PFSK-1 (cell line): ENCODE data around the gene NKPD1.

Source experiments
- FOXP2 ChIP-seq: optimal IDR thresholded peaks from 2 replicates; pipeline ENCODE3; 2011; ENCODE audit warnings: borderline replicate concordance, control low read depth, inconsistent platforms; ENCODE audit not compliant: insufficient read depth; ENCODE audit errors: extremely low read length, extremely low read depth
- POLR2AphosphoS5 ChIP-seq: IDR thresholded peaks from 2 replicates; pipeline ENCODE4 v1.6.1; 2012; ENCODE audit warnings: low read depth, mild to moderate bottlenecking, control low read depth, low read length, moderate library complexity
- SIN3A ChIP-seq: IDR thresholded peaks from 2 replicates; pipeline ENCODE4 v1.6.1; 2012; ENCODE audit warnings: mild to moderate bottlenecking, low read length, moderate library complexity, borderline replicate concordance; ENCODE audit not compliant: insufficient read depth
- TAF1 ChIP-seq: IDR thresholded peaks from 2 replicates; pipeline ENCODE4 v1.6.1; 2012; ENCODE audit warnings: low read length, control low read depth, borderline replicate concordance; ENCODE audit not compliant: insufficient read depth
- TF ChIP-seq, protein P1 (sequence below), 2 experiments: IDR thresholded peaks; 2 replicates each; pipeline versions ENCODE4 v1.6.1 to v1.8.0; 2011 to 2012; ENCODE audit warnings: low read depth in 2 of 2, low read length in 2 of 2, control low read depth in 1 of 2, inconsistent platforms in 1 of 2, mild to moderate bottlenecking in 1 of 2, moderate library complexity in 1 of 2; ENCODE audit not compliant: insufficient read depth in 1 of 2

The NKPD1 gene

DNA sequence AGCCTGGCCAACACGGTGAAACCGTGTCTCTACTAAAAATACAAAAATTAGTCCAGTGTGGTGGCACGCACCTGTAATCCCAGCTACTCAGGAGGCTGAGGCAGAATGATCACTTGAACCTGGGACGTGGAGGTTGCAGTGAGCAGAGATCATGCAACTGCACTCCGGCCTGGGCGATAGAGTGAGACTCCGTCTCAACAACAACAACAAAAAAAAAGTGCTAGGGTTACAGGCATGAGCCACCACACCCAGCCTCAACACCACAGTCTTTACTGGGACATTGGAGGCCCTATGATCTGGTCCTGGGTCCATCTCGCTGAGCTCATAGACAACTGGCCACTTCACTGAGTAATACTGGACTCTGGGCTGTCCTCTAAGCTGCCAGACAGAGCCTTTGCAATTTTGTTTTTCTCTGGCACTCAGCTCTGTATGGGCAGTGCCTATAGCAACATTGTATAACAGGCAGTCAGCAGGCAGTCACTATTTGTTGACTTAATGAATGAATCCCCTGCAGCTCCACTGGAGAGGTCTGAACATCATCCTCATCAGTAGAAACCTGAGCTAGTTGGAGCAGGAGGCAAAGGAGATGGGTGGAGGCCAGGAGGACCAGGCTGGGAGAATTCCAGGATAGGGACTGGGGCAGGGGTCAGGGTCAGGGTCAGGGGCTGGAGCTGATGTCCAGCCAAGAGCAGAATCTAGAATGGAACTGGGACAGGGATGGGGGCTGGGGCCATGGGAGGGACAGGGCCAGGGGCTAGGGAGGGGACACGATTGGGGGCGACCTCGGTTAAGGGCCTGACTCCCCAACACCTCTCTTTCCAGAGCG lies 25.9 kb upstream of the NKPD1 start:
- TF ChIP-seq, protein P1, sequence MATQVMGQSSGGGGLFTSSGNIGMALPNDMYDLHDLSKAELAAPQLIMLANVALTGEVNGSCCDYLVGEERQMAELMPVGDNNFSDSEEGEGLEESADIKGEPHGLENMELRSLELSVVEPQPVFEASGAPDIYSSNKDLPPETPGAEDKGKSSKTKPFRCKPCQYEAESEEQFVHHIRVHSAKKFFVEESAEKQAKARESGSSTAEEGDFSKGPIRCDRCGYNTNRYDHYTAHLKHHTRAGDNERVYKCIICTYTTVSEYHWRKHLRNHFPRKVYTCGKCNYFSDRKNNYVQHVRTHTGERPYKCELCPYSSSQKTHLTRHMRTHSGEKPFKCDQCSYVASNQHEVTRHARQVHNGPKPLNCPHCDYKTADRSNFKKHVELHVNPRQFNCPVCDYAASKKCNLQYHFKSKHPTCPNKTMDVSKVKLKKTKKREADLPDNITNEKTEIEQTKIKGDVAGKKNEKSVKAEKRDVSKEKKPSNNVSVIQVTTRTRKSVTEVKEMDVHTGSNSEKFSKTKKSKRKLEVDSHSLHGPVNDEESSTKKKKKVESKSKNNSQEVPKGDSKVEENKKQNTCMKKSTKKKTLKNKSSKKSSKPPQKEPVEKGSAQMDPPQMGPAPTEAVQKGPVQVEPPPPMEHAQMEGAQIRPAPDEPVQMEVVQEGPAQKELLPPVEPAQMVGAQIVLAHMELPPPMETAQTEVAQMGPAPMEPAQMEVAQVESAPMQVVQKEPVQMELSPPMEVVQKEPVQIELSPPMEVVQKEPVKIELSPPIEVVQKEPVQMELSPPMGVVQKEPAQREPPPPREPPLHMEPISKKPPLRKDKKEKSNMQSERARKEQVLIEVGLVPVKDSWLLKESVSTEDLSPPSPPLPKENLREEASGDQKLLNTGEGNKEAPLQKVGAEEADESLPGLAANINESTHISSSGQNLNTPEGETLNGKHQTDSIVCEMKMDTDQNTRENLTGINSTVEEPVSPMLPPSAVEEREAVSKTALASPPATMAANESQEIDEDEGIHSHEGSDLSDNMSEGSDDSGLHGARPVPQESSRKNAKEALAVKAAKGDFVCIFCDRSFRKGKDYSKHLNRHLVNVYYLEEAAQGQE (IDR thresholded peaks at IDR 0.05; ENCODE audit: insufficient read depth in 1 of 2, low read depth in 2 of 2, low read length in 2 of 2) = no peak
- no peak for TF ChIP-seq POLR2AphosphoS5
- no peak for TF ChIP-seq SIN3A
- no peak for TF ChIP-seq FOXP2
- no peak for TF ChIP-seq TAF1

GRCh38 chr19:45184115-45184514 lies 23.3 kb upstream of the NKPD1 start:
- TF ChIP-seq, protein P1 (IDR thresholded peaks at IDR 0.05; ENCODE audit: insufficient read depth in 1 of 2, low read depth in 2 of 2, low read length in 2 of 2) = no peak
- no peak for TF ChIP-seq FOXP2
- TF ChIP-seq POLR2AphosphoS5 = no peak
- TF ChIP-seq SIN3A = no peak
- TF ChIP-seq TAF1 = no peak

- TF ChIP-seq, protein P1 (IDR thresholded peaks at IDR 0.05; ENCODE audit: insufficient read depth in 1 of 2, low read depth in 2 of 2, low read length in 2 of 2) = no peak
Measured at GRCh38 chr19:45182758-45183157, 22.0 kb upstream of the NKPD1 start.

GRCh38 chr19:45180936-45181335 lies 20.2 kb upstream of the NKPD1 start:
- TF ChIP-seq FOXP2 (no peak), SIN3A (no peak), POLR2AphosphoS5 (no peak), TAF1 (no peak)
- TF ChIP-seq, protein P1 (IDR thresholded peaks at IDR 0.05; ENCODE audit: insufficient read depth in 1 of 2, low read depth in 2 of 2, low read length in 2 of 2) = no peak

DNA sequence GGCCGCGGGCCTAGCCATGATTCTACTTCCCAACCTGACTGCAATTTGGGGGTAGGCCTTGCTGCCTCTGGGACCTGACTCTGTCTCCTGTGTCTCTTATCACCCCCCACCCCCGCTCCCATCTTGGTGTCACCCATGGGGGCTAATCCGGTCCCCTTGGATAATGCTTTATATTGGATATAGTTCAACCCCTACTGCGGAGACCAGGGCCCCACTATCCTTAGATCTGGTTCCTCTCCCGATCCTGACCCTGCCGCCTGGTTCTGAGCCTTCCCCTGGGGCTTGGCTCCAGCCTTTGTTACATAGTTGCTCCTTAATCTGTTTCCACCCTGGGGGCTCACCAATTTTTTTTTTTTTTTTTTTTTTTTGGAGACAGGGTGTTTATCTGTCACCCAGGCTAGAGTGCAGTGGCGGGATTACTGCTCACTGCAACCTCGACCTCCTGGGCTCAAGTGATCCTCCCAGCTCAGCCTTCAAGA lies 19.1 kb upstream of the NKPD1 start:
- TF ChIP-seq FOXP2 = no peak
- TF ChIP-seq, protein P1 (IDR thresholded peaks at IDR 0.05; ENCODE audit: insufficient read depth in 1 of 2, low read depth in 2 of 2, low read length in 2 of 2) = no peak
- no peak for TF ChIP-seq POLR2AphosphoS5
- TF ChIP-seq SIN3A = no peak
- no peak for TF ChIP-seq TAF1
